ENCODE data around the gene SDHAF1. TPM values are rescaled to one million over a fixed set of nuclear protein-coding genes. Genes with fewer than 3 reads are reported as not detected.

Gene SDHAF1, protein sequence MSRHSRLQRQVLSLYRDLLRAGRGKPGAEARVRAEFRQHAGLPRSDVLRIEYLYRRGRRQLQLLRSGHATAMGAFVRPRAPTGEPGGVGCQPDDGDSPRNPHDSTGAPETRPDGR
- total RNA-seq = 12.7 and 13.4 TPM in 2 replicates

DNA sequence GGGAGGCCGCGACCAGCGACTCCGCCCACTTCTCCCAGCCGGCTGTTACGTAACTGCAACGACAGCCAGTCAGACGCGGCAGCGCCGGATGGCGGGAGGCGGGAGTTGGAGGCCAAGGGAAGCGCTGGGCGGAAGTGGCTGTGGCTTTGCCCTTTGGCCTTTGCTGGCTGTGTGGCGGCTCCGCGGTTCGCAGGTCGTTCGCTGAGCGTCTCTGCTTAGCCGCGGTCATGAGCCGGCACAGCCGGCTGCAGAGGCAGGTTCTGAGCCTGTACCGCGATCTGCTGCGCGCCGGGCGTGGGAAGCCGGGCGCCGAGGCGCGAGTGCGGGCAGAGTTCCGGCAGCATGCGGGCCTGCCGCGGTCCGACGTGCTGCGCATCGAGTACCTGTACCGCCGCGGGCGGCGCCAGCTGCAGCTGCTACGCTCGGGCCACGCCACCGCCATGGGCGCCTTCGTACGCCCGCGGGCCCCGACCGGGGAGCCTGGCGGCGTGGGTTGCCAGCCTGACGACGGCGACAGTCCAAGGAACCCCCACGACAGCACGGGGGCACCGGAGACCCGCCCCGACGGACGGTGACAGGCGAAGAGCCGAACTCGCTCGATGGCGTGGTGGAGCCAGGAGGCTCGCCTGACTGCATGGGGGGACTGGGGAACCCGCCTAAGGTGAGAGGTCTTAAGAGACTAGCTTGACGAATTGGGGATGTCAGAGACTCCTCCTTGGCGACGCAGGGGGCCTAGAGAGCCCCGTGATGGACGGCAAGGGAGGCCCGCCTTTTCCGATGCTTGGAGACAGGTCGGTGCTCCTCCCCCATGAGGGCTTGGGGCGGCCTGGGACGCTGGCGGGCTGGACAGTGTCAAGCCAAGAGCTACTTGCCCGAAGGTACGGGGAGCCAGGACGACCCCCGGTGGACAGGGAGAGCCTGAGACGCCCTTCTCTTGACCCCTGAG is at the start of gene SDHAF1:
Gene SDHAF1, plus strand, starts transcription at position 141 of the 946 bp plus-strand sequence. Its CDS starts 87 bp downstream, at position 228.

DNA sequence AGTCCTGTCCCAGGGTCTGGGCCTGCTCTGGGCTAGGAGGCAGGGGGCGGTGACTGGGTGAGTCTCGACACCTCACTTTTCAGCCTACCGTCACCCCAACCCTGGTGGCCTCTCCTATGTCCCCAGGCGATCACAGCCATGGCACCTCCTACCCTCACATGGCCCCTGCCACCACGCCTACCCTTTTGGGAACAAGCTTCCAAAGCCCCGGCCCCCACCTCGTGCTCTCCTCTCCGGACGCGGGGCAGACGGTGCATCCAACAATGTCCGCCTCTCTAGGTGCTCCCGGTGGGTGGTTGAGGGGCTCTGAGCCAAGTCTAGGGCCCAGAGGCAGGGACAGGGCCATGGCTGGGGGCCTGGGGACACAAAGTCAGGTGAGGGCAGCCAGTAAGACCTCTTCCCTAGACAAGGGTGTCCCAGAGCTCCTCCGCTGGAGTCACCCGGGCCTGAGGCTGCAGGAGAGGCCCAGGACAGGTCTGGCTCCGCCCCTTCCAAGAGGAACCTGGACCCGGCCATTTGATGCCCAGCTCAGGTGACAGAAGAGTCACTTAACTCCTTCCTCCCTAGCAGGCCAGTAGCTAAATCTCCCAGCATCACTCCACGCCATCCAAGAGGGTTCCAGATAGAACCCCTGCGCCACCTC is 13.5 kb downstream of the SDHAF1 start, which contains the start of gene SYNE4:
Gene SYNE4, minus strand, starts transcription at position 478 of the 643 bp plus-strand sequence. Its CDS starts 132 bp downstream, at position 346.

DNA sequence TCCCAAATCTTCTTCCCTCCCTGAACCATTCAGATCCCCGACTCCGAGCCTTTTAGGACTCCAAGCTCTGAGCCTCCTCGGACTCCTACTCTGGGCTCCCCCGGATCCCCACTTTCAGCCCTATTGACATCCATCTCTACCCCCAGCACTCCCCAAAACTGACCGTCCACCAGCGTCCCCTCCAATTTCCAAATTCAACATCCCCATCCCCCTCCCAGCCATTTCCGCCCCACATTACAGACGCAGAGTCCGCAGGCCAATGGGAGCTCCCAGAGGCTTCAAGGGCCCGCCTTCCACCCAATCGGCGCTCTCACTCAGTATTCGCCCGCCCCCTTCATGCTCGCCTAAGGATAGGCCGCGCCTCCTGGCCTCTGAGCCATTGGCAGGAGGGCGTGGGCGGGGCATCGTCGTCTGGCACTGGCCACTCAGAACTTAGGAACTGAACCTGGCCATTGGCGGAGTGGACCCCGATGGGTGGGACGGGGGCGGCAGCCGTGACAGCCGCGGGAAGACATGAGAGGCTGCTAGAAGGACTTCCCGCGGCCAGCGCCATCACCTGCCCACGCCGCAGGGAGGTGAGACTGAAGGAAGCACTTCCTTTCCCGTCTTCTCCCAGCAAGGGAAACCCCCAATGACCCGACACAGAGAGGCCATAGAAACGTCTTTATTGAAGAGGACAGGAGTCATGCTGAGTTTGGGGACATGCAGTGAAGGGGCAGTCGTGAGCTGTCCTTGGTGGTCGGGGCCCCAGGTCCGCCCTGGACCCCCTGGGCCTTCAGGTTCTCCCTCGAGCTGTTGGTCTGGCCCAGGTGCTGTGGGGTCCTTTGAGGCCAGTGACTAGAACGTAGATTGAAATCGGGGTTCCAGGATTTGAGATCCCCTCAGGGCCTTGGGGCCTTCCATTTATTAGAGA is 19.3 kb downstream of the SDHAF1 start, which contains the start of gene ALKBH6:
Gene ALKBH6, minus strand, starts transcription at position 202 of the 913 bp plus-strand sequence. CDS start 816 bp downstream, outside the sequence.

DNA sequence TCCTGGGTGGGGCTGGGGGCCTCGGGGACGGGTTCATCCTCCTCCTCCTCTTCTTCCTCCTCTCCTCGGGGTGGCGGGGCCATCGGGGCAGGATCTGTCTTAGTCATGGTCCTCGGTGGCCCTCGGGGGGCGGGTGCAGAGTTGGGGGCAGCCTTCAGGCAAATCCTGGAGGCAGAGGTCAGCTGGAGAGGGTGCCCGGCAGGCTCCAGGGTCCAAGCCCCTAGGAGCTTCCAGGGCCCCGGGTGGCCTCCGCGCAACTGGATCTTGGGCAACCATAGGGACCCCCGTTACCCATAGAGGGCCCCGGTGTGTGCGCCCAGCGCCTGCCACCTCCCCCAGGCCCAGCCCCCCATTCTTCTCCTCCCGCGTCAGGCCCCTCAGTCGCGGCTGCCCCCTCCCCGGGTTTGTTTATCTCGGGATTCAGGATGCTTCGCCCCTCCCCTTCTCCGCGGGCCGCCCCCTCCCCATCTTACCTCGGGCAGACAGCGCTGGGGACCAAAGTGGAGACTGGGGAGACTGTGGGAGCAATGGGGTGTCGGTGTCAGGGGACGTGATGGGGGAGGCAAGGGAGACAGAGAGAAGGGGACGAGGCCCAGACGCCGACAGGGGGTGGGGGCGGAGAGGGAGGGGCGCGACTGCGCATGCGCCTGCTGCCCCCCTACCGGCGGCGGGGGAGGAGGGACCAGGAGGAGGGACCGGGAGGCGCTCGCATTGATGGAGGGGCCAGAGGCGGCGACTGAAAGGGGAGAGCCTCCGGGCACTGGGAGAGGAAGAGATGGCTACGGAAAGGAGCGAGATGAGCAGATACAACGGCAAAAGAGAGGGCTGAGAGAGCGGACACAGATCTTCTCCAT is 37.5 kb downstream of the SDHAF1 start, which contains the start of gene CLIP3:
Gene CLIP3, minus strand, starts transcription at position 623 of the 854 bp plus-strand sequence. Its CDS starts 516 bp downstream, at position 107.

Small RNA genes lying within 50 kb of the gene (small RNA-seq; reads per million reads assigned to genes)
- gene AF038458.1 = not detected

Other genes with a start within 250 kb of the SDHAF1 start
- 2.3 and 2.8 TPM in 2 replicates for gene U2AF1L4, start 249.8 kb upstream of the SDHAF1 start, total RNA-seq
- gene PSENEN, start 249.5 kb upstream of the SDHAF1 start, total RNA-seq = 14.8 and 15.7 TPM in 2 replicates
- 12.1 and 16.7 TPM in 2 replicates for gene LIN37, start 246.6 kb upstream of the SDHAF1 start, total RNA-seq
- gene HSPB6, start 238.2 kb upstream of the SDHAF1 start, total RNA-seq = 0.38 and 0.65 TPM in 2 replicates
- gene PROSER3, start 237.0 kb upstream of the SDHAF1 start, total RNA-seq = 7.2 and 7.3 TPM in 2 replicates
- gene ARHGAP33, start 219.6 kb upstream of the SDHAF1 start, total RNA-seq = 3.3 and 3.7 TPM in 2 replicates
- not detected in 2 replicates for gene PRODH2, start 182.3 kb upstream of the SDHAF1 start, total RNA-seq
- gene NPHS1, start 142.7 kb upstream of the SDHAF1 start, total RNA-seq = not detected in 2 replicates
- gene KIRREL2, start 138.3 kb upstream of the SDHAF1 start, total RNA-seq = not detected in 2 replicates
- 4.2 and 4.6 TPM in 2 replicates for gene APLP1, start 126.6 kb upstream of the SDHAF1 start, total RNA-seq
- 2.9 and 5.5 TPM in 2 replicates for gene NFKBID, start 94.6 kb upstream of the SDHAF1 start, total RNA-seq
- not detected in 2 replicates for gene HCST, start 92.7 kb upstream of the SDHAF1 start, total RNA-seq
- gene TYROBP, start 86.9 kb upstream of the SDHAF1 start, total RNA-seq = not detected in 2 replicates
- gene LRFN3, start 58.8 kb upstream of the SDHAF1 start, total RNA-seq = 9.6 and 11.1 TPM in 2 replicates
- gene SYNE4, start 13.6 kb downstream of the SDHAF1 start, total RNA-seq = 0.19 TPM in 1 of 2 replicates, not detected in the other
- 11.3 and 14.0 TPM in 2 replicates for gene ALKBH6, start 19.0 kb downstream of the SDHAF1 start, total RNA-seq
- 4.0 and 5.6 TPM in 2 replicates for gene CLIP3, start 37.7 kb downstream of the SDHAF1 start, total RNA-seq
- gene THAP8, start 59.1 kb downstream of the SDHAF1 start, total RNA-seq = 1.3 and 1.6 TPM in 2 replicates
- gene WDR62, start 59.7 kb downstream of the SDHAF1 start, total RNA-seq = 5.2 and 6.5 TPM in 2 replicates
- gene OVOL3, start 116.0 kb downstream of the SDHAF1 start, total RNA-seq = not detected in 2 replicates
- gene POLR2I, start 119.7 kb downstream of the SDHAF1 start, total RNA-seq = 26.5 and 37.2 TPM in 2 replicates
- 136 and 145 TPM in 2 replicates for gene TBCB, start 120.3 kb downstream of the SDHAF1 start, total RNA-seq
- gene CAPNS1, start 144.9 kb downstream of the SDHAF1 start, total RNA-seq = 405 and 525 TPM in 2 replicates
- 5.9 and 9.5 TPM in 2 replicates for gene COX7A1, start 157.3 kb downstream of the SDHAF1 start, total RNA-seq
- 3.9 and 4.7 TPM in 2 replicates for gene ZNF565, start 219.5 kb downstream of the SDHAF1 start, total RNA-seq
- 107 and 136 TPM in 2 replicates for gene ZNF146, start 219.9 kb downstream of the SDHAF1 start, total RNA-seq

Data from vein endothelial cell (primary cell).